Amniotic epithelial cell (primary cell): ENCODE measurements around the gene IRF9.
"Not testable (repeated sequence)": the region's sequence is repeated elsewhere in the genome, so short reads cannot be mapped to it uniquely, and the experiment has no call there.

Experiments used
- DNase-seq: peaks from one replicate; pipeline ENCODE4 v3.0.0-alpha.2; 2010; ENCODE audit warnings: low read depth

IRF9 gene

DNA sequence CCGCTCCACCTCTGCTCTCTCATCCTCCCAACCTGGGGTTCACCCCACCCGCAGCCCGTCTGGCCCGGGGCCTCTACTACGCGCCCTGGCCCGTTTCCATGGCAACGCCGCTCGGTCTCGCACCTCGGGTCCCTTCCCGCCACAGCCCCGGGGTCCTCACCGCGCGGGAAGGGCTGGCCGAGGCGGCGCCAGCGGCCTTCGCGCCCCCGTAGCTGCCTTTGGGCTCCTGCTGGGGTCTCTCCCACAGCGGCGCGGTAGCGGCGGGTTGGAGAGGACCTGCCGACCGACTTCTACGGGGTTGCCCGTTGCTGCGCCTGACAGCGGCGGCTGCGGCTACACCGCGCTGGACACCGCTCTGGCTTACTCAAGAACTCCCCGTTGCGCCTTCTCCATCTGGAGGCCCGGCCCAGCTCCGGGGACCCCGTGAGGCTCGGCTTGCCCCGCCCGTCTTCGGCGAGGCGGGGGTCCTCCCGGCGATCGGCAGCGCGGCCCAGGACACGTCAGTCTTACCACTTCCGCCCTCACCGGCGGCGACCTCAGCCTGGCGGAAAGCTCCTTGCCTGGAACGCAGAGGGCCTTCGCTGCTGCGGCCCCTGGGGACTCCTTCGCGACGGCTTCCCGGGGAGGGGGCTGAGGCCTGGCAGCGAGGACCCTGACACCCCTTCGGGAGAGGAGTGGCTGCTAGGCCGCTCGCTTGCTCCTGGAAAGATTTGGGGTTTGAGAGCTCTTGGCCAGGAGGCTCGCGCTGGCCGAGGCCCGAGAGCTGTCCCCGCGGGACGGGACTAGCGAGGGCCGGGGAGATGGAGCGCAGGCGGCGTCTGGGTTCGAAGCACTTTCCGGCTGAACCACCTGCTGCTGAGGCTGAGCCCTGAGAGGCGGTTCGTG lies 34.4 kb downstream of the IRF9 start, which contains the start of gene TM9SF1:
Gene TM9SF1 (minus strand): TSS at position 256 of the 885 bp plus-strand sequence. CDS start 422 bp downstream, outside the sequence.
- DNase-seq = peak; percentile 83

DNA sequence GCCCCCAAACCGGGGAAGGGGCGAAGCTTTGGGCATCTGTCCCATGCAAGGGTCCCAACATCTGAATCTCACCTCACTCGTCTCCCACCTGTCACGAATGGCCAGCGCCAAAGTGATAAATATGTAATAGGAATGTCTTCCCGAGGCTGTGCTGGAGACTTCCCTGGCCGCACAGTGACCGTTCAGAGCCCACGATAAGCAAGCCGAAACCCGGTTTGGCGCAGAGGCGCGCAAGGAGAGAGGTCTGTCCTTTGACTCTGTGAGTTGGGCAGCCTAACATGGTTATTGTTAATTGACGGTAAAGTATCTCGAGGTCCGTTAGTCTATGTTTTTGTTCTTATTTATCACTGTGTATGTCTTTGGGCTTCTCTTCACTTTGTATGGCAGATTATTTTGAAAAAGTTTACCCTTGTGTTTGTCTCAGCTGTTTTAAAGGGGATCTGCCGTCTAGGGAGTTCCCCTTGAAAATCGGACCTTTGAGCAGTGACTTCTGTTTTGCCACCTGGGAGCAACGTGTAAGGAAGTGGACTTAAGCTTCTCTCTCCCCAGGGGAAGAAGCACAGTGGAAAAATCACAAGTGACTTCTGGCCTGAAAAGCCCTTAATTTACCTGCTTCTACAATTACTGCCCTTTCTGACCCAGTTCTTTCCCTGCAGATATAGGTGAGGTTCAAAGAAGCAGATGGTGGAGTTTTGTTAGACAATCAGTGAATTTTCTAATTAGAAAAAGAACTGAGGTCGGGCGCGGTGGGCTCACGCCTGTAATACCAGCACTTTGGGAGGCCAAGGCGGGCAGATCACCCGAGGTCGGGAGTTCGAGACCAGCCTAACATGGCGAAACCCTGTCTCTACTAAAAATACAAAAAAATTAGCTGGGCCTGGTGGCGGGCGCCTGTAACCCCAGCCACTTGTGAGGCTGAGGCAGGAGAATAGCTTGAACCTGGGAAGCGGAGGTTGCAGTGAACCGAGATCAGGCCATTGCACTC lies 35.3 kb downstream of the IRF9 start:
- no peak for DNase-seq

DNA sequence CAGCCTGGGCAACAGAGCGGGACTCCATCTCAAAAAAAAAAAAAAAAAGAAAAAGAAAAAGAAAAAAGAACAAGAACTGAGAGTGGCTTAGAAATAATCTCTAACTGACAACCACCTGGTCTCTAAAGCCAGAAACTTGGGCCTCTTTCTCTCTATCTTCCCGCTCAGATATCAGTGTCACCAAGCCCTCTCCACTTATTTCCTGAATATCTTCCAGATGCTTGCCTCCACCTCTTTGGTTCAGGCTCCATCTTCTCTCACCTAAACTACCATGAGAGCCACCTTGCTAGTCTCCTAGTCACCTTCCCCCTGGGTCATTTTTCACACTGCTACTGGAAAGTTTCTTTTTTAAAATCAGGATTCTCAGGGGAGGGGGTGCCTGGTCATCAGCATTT lies 36.0 kb downstream of the IRF9 start:
- DNase-seq = no peak

DNA sequence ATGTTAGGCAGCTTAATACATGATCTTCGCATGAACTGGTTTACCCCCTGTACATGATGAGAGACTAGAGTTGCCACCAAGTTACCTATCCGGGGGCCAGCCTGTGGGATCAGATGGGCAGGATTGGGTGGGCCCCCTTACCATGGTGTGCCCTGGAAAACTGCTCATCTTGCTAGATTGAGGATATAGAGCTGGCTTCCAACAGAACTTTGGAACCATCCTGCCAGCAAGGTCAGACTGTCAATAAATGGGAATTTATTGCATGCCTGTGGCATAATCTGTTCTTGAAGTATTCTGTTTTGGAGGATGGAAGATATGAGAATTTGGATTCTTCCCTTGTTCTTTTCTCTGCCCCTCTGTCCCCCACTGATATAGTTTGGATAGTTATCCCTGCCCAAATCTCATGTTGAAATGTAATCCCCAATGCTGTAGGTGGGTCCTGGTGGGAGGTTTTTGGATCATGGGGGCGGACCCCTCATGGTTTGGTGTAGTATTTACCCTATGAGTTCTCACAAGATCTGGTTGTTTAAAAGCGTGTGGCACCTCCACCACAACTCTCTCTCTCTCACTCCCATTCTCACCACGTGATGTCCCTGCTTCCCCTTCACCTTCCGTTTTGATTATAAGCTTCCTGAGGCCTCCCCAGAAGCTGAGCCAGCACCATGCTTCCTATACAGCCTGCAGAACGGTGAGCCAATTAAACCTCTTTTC lies 37.9 kb downstream of the IRF9 start:
- DNase-seq = no peak

DNA sequence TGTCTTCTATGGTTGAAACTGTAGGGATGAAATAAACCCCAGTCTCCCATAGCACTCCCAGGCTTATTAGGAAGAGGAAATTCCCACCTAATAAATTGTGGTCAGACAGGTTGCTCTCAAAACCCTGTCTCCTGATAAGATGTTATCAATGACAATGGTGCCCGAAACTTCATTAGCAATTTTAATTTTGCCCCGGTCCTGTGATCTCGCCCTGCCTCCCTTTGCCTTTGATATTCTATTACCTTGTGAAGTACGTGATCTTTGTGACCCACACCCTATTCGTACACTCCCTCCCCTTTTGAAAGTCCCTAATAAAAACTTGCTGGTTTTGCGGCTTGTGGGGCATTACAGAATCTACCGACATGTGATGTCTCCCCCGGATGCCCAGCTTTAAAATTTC lies 41.5 kb downstream of the IRF9 start:
- DNase-seq = not testable (repeated sequence)

DNA sequence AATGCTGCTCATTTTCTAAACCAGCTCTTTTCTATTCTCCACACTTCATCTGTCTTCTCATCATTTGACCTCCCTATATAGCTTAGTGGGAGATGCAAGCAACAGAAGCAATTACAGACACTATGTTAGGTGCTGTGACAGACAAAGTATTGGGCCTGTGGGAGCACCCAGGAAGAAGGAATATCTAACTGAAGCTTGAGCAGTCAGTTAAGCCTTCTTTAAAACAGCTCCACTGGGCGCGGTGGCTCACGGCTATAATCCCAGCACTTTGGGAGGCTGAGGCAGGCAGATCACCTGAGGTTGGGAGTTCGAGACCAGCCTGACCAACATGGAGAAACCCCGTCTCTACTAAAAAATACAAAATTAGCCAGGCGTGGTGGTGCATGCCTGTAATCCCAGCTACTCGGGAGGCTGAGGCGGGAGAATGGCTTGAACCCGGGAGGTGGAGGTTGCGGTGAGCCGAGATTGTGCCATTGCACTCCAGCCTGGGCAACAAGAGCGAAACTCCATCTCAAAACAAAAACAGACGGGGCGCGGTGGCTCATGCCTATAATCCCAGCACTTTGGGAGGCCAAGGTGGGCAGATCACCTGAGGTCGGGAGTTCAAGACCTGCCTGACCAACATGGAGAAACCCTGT lies 42.3 kb downstream of the IRF9 start:
- DNase-seq = not testable (repeated sequence)

DNA sequence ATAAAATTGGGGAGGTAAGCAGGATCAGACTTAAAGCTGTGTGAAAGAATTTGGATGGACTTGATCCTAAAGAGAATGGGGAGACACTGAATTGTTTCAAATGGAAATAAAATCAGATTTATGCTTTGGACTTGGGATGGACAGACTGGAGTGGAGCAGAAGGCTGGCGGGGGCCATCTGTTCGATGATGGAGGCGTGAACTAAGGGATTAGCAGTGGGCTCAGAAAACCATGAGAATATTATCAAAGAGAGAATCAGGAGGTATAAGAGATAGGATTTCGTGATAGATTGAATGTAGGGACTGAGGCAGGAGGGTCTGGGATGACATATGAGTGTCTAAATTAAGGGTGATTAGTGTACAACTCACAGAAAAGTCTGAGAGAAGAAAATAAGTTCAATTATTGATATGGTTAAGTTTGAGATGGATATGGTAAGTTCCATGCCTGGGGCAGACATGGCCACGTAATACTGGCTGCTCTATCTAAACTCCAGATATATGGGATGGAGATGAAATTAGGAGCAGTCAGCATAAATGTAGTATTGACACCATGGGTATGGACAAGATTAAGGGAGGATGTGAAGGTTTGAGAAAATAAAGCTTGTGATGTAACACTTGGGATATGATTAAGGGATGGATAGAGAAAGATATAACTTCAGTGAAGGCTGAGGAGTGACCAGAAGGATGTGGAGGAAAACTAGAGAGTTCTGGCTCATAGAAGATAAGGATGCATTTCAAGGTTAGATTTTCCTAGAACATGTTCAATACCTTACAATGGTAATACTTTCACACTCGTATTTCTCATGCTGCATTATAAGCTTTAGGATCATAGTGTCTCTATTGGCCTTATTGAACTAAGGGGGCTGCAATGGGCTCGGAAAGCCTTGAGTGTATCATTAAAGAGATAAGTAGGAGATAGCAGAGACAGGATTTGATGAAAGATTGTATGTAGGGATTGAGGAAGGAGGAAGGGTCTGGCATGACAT lies 43.4 kb downstream of the IRF9 start:
- no peak for DNase-seq

DNA sequence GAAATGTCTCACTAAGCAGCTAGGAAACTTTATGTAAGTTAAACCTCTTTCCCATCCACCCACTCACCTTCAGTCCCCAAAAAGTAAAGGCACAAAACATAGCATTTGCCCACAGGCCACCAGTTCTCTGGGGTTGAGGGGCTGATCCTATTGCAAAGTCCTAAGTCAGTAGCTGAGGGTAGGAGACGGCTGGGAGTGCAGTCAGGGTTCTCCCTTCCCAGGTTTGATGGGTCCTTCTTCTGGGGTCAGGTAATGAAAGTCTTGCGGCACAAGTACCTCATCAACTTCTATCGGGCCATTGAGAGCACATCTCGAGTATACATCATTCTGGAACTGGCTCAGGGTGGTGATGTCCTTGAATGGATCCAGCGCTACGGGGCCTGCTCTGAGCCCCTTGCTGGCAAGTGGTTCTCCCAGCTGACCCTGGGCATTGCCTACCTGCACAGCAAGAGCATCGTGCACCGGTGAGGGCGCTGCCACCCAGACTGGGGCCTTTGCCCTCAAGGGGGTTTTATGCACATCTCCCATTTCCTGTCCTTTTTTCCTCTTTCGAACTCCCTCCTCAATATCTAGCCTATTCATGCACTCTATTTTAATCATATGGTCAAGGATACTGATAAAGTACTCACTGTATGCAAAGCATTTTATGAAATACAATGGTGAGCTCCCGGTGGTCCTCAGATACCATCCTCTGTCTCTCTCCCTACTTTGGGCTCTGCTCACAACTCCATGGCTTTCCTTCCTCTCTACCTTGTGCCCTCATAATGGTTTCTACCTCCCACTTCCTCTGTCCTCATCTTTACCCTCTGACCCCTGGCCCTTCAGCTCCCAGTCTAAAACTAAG lies 45.4 kb downstream of the IRF9 start:
- DNase-seq = no peak

DNA sequence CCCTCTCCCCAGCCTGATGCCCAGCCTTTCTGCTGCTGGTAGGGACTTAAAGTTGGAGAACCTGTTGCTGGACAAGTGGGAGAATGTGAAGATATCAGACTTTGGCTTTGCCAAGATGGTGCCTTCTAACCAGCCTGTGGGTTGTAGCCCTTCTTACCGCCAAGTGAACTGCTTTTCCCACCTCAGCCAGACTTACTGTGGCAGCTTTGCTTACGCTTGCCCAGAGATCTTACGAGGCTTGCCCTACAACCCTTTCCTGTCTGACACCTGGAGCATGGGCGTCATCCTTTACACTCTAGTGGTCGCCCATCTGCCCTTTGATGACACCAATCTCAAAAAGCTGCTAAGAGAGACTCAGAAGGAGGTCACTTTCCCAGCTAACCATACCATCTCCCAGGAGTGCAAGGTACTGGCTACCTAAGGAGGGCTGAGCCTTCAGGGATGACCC lies 46.1 kb downstream of the IRF9 start:
- no peak for DNase-seq

DNA sequence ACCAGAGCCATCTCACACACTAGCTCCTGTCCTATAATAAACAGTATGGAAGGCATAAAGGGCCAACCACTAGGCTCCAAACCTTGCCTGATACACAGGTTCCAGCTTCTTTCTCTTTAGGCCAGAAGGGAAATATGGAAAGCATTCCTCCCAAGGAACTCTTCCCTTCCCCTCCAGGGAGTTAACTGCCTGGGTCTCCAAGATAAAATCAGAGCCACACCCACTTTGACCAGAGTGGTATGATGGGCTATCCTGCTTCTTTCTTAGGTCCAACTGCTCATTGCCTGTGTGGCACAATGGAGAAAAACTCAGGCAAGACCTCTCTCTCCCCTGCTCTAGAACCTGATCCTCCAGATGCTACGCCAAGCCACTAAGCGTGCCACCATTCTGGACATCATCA lies 46.6 kb downstream of the IRF9 start:
- DNase-seq = no peak

DNA sequence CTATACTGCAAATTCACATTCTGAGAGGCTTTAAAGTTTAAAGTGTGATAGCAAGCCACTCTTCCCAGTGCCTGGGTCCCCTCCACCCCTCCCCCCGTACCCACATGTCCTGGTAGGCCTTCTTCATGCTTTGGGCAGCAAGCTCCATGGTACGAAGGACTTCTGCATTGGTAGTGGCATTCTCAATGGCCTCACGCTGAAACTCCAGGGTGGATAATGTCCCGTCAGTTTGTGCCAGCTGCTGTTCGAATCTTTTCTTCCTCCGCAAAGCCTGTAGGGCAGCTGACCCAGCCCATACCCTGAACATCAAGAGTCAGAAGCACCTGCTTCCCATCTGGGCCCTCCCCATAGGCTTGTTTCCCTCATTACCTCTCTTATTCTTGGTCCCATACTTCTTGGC lies 50.2 kb downstream of the IRF9 start:
- no peak for DNase-seq

DNA sequence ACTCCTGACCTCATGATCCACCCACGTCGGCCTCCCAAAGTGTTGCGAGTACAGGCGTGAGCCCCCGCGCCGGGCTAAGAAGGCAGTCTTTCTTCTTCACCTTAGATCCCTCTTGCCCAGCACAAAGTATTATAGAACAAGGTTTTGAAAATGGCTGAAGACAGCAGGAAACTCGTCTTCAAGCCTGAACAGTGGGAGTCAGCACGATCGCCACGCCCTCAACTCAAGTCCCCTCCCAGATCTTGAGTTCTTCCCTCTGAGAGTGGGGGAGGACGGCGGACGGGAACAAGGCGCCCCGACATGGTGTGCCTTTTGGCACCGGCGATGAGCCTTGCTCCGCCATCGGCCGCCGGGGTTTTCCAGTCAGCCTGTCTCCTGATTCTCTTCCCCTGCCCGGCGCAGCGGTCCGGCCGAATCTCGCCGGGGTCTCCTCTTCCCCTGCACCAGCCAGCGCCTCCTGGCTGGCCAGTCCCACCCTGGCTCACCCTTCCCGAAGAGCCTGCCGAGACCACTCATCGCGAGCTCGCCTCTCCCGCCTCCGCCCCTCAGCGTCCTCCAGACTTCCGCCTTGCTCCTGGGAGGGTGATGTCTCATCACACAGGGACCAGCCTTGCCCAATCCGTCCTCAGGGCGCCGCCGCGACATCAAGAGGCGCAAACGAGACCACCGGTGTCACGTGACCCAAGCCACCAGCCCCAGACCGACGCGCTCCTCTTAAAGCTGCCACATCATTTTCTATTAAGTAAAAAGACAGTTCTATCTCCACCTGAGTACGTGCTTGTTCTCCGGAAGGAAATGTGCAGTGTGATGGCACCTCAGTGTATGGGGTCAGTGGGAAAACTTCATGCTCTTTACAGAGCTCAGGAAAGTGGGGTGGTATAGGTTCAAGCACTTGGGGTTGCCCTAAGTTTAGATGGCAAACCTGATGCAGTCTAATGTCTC lies 52.1 kb downstream of the IRF9 start, which contains the start of gene CHMP4A:
Gene CHMP4A (minus strand): TSS at position 565 of the 942 bp plus-strand sequence. CDS start 49 bp downstream, at position 516.
- DNase-seq = peak; percentile 97

DNA sequence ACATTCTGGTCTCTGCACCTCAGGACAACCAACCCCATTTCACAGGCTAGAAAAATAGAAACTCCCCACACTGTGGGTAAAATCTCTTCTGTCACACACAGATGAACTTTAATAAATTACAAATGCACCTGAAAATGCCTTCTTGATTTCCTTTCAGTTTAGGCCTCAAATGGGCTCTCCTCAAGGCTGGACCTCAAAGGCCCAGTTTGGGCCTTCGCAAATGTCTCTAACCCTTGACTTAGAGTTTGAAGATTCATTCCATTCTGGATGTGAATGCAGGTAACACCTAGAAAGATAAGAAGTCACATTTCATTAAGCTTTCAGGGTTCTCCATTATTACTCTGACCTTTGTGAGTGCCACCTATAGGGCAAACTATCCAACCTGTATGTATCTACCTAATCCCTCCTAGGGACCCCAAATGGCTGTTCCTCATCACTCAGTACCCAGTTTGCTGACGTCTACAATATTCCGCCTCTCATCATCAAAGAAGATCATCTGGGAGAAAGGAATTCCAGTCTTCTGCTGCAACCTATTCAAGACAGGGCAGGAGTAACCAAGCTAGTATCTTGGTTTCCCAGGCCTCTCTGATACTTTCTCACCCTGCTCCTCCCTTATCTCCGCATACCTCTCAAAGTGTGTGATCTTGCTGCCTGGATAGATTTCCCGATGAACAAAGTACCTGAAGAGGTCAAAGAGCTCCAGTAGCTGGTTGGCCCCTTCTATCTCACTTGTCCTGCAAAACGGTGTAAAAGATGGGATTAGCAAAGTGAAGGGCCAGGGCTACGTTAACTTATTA lies 53.0 kb downstream of the IRF9 start:
- no peak for DNase-seq

DNA sequence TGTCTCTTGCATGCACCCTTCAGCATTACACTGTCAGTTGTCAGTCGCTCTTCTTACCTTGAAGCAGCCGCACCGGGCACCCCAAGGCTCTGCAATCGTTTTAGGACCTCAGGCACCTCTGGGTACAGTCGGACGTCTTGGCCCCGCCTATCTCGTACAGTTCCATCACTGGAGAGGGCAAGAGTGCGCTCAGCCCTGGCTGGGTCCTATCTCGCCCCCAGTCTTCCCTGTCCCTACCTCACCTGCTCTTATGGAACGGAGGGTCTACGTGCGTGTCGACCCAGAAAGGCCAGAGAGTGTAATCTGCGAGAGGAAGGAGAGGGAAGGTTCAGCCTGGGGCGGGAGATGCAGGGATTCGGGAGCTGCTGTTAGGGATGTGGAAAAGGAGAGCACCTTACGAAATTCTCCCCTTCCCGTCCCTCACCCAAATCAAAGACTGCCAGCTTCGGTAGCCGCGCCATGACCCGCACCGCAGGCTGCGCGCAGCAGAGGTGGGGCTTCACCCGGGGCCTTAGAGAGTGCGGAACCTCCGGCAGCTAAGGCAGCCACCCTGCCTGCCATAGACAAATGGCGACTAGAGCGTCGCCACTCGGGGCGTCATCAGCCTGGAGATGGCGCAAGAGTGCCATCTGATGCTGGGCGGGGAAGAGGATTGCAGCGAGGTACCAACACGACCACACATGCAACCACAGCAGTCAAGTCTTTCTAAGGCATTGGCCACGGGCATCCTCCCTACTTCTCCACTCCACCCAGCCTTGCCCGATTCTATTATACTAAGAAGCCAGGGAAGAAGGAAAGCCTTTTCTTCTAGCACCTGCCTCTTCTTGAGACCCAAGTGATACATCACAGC lies 54.7 kb downstream of the IRF9 start, which contains the start of gene MDP1:
Gene MDP1 (minus strand): TSS at position 572 of the 850 bp plus-strand sequence. CDS start 111 bp downstream, at position 461.
- peak; percentile 77 for DNase-seq
